Keratinocyte (primary cell): ENCODE results near the gene FRY.

Experiments used
- EZH2 ChIP-seq: IDR thresholded peaks from one replicate; pipeline ENCODE4 v1.6.1; 2012; ENCODE audit warnings: inconsistent platforms, mild to moderate bottlenecking, low read length, moderate library complexity
- TF ChIP-seq, protein P1 (sequence below), 3 experiments: IDR thresholded peaks in 1 of 3; conservative IDR thresholded peaks in 1 of 3; optimal IDR thresholded peaks in 1 of 3; 2 replicates in 2 of 3; 3 replicates in 1 of 3; pipeline versions ENCODE3 to v1.5.1; 2011; ENCODE audit warnings: low read length in 3 of 3, mild to moderate bottlenecking in 3 of 3, moderate library complexity in 2 of 3, control low read depth in 1 of 3, inconsistent platforms in 1 of 3; ENCODE audit not compliant: insufficient read depth in 2 of 3; ENCODE audit errors: extremely low read depth in 1 of 3

DNA sequence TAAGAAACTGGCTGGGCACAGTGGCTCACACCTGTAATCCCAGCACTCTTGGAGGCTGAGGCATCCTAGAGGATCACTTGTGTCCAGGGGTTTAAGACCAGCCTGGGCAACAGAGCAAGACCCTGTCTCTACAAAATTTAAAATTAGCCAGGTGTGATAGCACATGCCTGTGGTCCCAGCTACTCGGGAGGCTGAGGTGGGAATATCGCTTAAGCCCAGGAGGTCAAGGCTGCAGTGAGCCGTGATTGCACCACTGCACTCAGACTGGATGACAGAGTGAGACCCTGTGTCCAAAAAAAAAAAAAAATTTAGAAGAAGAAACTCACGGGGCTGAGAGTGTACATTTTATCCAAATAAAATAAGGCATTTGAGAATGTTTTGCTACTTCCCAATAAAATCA is 224.7 kb downstream of the FRY start:
- TF ChIP-seq, protein P1, sequence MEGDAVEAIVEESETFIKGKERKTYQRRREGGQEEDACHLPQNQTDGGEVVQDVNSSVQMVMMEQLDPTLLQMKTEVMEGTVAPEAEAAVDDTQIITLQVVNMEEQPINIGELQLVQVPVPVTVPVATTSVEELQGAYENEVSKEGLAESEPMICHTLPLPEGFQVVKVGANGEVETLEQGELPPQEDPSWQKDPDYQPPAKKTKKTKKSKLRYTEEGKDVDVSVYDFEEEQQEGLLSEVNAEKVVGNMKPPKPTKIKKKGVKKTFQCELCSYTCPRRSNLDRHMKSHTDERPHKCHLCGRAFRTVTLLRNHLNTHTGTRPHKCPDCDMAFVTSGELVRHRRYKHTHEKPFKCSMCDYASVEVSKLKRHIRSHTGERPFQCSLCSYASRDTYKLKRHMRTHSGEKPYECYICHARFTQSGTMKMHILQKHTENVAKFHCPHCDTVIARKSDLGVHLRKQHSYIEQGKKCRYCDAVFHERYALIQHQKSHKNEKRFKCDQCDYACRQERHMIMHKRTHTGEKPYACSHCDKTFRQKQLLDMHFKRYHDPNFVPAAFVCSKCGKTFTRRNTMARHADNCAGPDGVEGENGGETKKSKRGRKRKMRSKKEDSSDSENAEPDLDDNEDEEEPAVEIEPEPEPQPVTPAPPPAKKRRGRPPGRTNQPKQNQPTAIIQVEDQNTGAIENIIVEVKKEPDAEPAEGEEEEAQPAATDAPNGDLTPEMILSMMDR (optimal IDR thresholded peaks at IDR 0.05 in 1 of 3, IDR thresholded peaks at IDR 0.05 in 1 of 3, conservative IDR thresholded peaks at IDR 0.05 in 1 of 3; ENCODE audit: extremely low read depth in 1 of 3, insufficient read depth in 2 of 3, low read length in 3 of 3), result no peak
- TF ChIP-seq EZH2, result no peak
